GM06990 (cell line): ENCODE results near the gene NLRC3.

Experiments
- DNase-seq: peaks from one replicate; pipeline ENCODE4 v3.0.0-alpha.2; 2011; ENCODE audit not compliant: insufficient read length; ENCODE audit errors: extremely low read depth
- H3K27me3 ChIP-seq: replicated peaks from 2 replicates; pipeline ENCODE4 v1.6.0; 2011; ENCODE audit warnings: low read length; ENCODE audit not compliant: control insufficient read depth, insufficient read depth
- H3K36me3 ChIP-seq: 2 replicates; pipeline ENCODE4 v1.5.1; 2011; ENCODE audit warnings: low read length; ENCODE audit not compliant: control insufficient read depth, insufficient read depth
- H3K4me3 ChIP-seq: replicated peaks from 2 replicates; pipeline ENCODE4 v1.5.1; 2011; ENCODE audit warnings: low read depth, mild to moderate bottlenecking, control low read depth, low read length
- CTCF ChIP-seq: IDR thresholded peaks from 2 replicates; pipeline ENCODE4 v1.5.1; 2011; ENCODE audit warnings: low read length, control low read depth, mild to moderate bottlenecking, inconsistent platforms; ENCODE audit not compliant: insufficient read depth, poor library complexity, severe bottlenecking

Gene NLRC3

GRCh38 chr16:3519581-3519980, 57.6 kb downstream of the NLRC3 start:
- DNase-seq = no peak
- no peak for TF ChIP-seq CTCF
- no peak overlapping the region for H3K4me3 ChIP-seq
- H3K36me3 ChIP-seq = peaks cover 2% of the 10 kb centered on the region
- no peaks in the 10 kb centered on the region for H3K27me3 ChIP-seq

DNA sequence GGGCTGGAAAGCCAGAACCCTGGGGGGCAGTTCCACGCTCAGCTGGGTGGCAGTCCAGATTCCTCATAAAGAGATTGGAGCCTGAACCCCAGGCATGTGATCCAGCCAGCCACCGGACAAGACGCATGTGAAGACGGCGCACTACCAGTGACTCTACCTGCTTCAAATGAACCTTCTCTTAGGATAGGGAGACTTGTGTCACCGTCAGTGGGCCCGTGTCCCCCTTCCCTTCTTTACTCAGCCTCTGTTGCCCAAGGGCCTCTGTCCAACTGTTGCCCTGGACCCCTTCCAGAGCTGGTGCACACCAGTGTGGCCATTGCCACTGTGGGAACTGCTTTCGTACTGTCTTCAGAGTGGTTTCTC, 58.2 kb downstream of the NLRC3 start:
- Histone ChIP-seq H3K4me3 (no peak overlapping the region), H3K27me3 (no peaks in the 10 kb centered on the region), H3K36me3 (peaks cover 2% of the 10 kb centered on the region)
- DNase-seq = no peak
- no peak for TF ChIP-seq CTCF

DNA sequence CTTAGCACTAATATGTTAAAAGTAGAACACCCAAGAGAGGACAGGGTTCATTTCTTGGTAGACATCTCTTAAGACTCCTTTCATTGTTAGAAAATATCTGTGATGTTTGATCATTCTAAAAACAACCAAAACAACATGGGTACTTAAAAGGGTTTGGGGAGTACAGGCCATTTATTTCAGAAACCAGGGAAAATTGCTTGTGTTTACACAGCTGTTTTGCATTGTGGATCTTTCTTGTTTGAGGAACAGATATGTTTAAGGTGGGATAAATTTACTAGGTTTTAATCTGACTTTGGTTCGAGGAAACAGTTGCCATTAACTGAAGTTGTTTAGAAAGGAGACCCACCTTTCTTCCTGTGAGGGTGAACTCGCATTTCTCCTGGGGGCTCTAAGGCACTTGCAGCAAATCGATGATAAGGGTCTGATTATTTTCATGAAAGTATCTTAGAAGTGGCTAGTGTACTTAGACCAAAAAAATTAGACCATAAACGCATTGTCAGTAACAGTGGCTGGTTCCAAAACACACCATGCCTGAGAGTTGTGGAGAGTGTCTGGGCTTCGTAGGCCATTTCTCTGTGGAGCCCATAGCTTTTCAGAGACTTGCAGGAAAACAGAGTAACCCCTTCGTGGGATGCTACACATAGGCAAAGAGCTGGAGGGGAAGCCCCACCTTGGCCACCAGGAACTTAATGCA, 58.8 kb downstream of the NLRC3 start:
- H3K27me3 ChIP-seq = no peaks in the 10 kb centered on the region
- no peak overlapping the region for H3K4me3 ChIP-seq
- peaks cover 2% of the 10 kb centered on the region for H3K36me3 ChIP-seq
- no peak for DNase-seq
- no peak for TF ChIP-seq CTCF

DNA sequence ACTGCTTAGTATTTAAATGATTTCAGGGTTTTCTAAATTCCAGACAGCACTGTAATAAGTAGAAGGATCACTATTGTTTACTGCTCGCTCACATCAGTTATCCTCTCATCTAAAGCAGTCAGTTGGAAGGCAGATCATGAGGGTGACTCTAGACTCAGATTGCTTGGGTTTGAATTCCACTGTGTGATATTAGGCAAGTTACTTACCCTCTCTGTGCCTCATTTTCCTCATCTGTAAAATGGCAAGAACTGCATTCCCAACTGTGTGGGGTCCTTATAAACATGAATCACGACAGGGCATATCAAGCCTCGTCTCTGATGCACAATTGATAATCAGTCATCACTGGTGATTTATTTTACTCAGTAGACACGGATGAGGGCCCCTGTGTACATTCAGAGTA, 61.3 kb downstream of the NLRC3 start:
- DNase-seq = no peak
- TF ChIP-seq CTCF = no peak
- peaks cover 4% of the 10 kb centered on the region for H3K36me3 ChIP-seq
- H3K27me3 ChIP-seq = no peaks in the 10 kb centered on the region
- H3K4me3 ChIP-seq = no peak overlapping the region

- Histone ChIP-seq H3K36me3 (peaks cover 4% of the 10 kb centered on the region), H3K27me3 (no peaks in the 10 kb centered on the region), H3K4me3 (no peak overlapping the region)
- no peak for TF ChIP-seq CTCF
- no peak for DNase-seq
Observed at GRCh38 chr16:3514621-3515020, 62.6 kb downstream of the NLRC3 start.
